Upper lobe of right lung (tissue), 1 donor: ENCODE results near the gene FRK. TPM values are rescaled to one million over a fixed set of nuclear protein-coding genes. Genes with fewer than 3 reads are reported as not detected.

ENCODE experiments used
- ATAC-seq: fragments of 200-7000 bp; cut with Tn5 transposase; one replicate; pipeline ENCODE4 v1.9.1; 2020; ENCODE audit warnings: mild to moderate bottlenecking, moderate library complexity
- DNase-seq: peaks from one replicate; pipeline ENCODE4 v3.0.0-alpha.2; 2020
- H3K27ac ChIP-seq: fragments of 200-600 bp; one replicate; pipeline ENCODE4 v1.8.0; 2022
- H3K27me3 ChIP-seq: fragments of 200-600 bp; one replicate; pipeline ENCODE4 v1.8.0; 2022; ENCODE audit warnings: mild to moderate bottlenecking
- H3K36me3 ChIP-seq: fragments of 200-600 bp; one replicate; pipeline ENCODE4 v1.8.0; 2022
- H3K4me1 ChIP-seq: fragments of 200-600 bp; one replicate; pipeline ENCODE4 v1.8.0; 2022
- H3K4me3 ChIP-seq: fragments of 200-600 bp; one replicate; pipeline ENCODE4 v1.8.0; 2022; ENCODE audit warnings: mild to moderate bottlenecking
- H3K9me3 ChIP-seq: fragments of 200-600 bp; one replicate; pipeline ENCODE4 v1.8.0; 2022
- intact Hi-C: fragments of 100-400 bp; cut with DNase I; formaldehyde crosslinking; loops from one replicate; pipeline ENCODE4 v1.11.0; 2022
- total RNA-seq: library from RNA; stranded (reverse); fragmentation: NEBNext Ultra II Directional; extraction: Animal tissue kit (Norgen Biotek cat#: 25700); gene quantifications from one replicate; pipeline ENCODE4 v1.2.1, GENCODE V29; 2021
- TF ChIP-seq, protein P1 (sequence below): fragments of 200-600 bp; IDR thresholded peaks from one replicate; pipeline ENCODE4 v1.8.0; 2022; ENCODE audit warnings: antibody characterized with exemption
- donor health status: DM: no; HTN: yes; CAD: no; lungs with severe emphysema.

Gene FRK
- total RNA-seq, 1 donor from 2014 or later: 7.2 TPM

DNA sequence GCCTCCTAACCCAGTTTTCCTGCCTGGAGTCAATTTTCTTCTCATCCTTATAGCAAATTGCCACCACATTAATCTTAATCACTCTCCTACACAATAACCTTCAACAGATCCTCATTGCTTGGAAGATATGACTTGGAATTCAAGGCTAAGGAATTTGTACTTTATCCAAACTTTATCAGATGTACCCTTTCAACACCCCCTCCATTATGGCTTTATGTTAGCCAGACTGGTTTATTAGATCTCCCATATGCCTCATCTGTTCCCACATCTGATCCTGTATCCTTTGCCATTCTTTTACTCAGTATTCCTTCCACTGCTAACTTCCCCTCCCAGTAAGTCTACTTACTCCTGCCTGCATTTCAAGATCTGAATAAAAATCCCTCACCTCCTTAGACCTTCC is 4.0 kb upstream of the FRK start:
- TF ChIP-seq, protein P1, sequence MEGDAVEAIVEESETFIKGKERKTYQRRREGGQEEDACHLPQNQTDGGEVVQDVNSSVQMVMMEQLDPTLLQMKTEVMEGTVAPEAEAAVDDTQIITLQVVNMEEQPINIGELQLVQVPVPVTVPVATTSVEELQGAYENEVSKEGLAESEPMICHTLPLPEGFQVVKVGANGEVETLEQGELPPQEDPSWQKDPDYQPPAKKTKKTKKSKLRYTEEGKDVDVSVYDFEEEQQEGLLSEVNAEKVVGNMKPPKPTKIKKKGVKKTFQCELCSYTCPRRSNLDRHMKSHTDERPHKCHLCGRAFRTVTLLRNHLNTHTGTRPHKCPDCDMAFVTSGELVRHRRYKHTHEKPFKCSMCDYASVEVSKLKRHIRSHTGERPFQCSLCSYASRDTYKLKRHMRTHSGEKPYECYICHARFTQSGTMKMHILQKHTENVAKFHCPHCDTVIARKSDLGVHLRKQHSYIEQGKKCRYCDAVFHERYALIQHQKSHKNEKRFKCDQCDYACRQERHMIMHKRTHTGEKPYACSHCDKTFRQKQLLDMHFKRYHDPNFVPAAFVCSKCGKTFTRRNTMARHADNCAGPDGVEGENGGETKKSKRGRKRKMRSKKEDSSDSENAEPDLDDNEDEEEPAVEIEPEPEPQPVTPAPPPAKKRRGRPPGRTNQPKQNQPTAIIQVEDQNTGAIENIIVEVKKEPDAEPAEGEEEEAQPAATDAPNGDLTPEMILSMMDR: no peak
- intact Hi-C loops: no loop called here
- no peak for ATAC-seq

GRCh38 chr6:116062496-116062895 is 1.8 kb upstream of the FRK start:
- no peaks in the 10 kb centered on the region for H3K4me1 ChIP-seq
- intact Hi-C loops: no loop called here

More for the DNA sequence above, 4.0 kb upstream of the FRK start:
- no peak overlapping the region for H3K27ac ChIP-seq
- no peaks in the 10 kb centered on the region for H3K27me3 ChIP-seq
- no peaks in the 10 kb centered on the region for H3K4me1 ChIP-seq
- H3K36me3 ChIP-seq: no peaks in the 10 kb centered on the region
- no peak for DNase-seq
- H3K4me3 ChIP-seq: no peak overlapping the region
- H3K9me3 ChIP-seq: no peaks in the 10 kb centered on the region

GRCh38 chr6:116059713-116060571 is 749 bp downstream of the FRK start:
- Histone ChIP-seq H3K9me3 (no peaks in the 10 kb centered on the region), H3K27me3 (no peaks in the 10 kb centered on the region), H3K4me3 (peak overlapping the region; percentile 53), H3K27ac (peak overlapping the region; percentile 89), H3K4me1 (no peaks in the 10 kb centered on the region), H3K36me3 (no peaks in the 10 kb centered on the region)
- DNase-seq: peak; percentile 65
- intact Hi-C loops: no loop called here
- TF ChIP-seq, protein P1: no peak
- peak; percentile 81 for ATAC-seq

More at GRCh38 chr6:116062496-116062895, 1.8 kb upstream of the FRK start:
- H3K27me3 ChIP-seq: no peaks in the 10 kb centered on the region
- DNase-seq: no peak
- H3K4me3 ChIP-seq: no peak overlapping the region
- TF ChIP-seq, protein P1: no peak
- H3K36me3 ChIP-seq: no peaks in the 10 kb centered on the region
- no peak overlapping the region for H3K27ac ChIP-seq
- ATAC-seq: no peak
- H3K9me3 ChIP-seq: no peaks in the 10 kb centered on the region

DNA sequence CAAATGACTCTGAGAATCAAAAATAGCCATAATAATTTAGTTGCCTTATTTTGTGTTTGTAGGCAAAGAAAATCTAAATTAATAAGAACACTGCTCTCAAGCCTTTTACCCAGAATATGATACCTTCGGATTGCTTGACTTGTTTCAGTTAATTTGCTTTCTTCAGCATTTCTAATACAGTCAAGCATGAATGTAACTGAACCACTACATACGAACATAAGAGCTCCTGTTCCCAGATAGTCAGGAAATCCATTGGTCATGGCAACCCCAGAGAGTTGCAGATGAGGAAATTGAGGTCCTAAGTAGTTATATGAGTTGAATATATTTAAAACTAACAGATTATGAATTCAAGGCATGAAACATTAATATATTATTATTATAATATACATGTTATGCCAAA is 2.9 kb downstream of the FRK start:
- Histone ChIP-seq H3K9me3 (no peaks in the 10 kb centered on the region), H3K4me3 (peak overlapping the region; percentile 17), H3K27me3 (no peaks in the 10 kb centered on the region), H3K36me3 (no peaks in the 10 kb centered on the region), H3K4me1 (no peaks in the 10 kb centered on the region), H3K27ac (no peak overlapping the region)
- DNase-seq (no peak), ATAC-seq (no peak)
- intact Hi-C loops: no loop called here
- TF ChIP-seq, protein P1: no peak

DNA sequence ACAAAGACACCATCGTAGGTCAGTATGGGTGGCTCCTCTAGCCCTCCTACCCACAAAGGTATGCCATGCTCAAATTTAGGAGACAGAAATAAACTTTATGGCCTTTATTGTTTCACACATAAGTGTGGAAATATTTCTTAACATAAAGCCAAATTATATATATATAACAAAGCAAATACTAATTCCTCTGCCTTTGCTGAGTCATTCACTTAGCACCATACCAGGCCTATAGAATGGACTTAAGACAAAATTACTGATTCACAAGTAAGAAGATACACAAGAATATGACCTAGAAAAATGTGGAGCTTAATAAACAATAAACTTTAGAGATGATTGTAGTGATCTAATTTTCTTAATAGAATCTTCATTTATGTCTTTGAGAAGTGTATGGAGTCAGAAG is 5.2 kb downstream of the FRK start:
- Histone ChIP-seq H3K27ac (no peak overlapping the region), H3K9me3 (no peaks in the 10 kb centered on the region), H3K27me3 (no peaks in the 10 kb centered on the region), H3K36me3 (no peaks in the 10 kb centered on the region), H3K4me3 (no peak overlapping the region), H3K4me1 (no peaks in the 10 kb centered on the region)
- TF ChIP-seq, protein P1: no peak
- ATAC-seq (no peak), DNase-seq (no peak)
- intact Hi-C loops: no loop called here
